H1 (cell line): Measurements from ENCODE around the gene NUP155. TPM values are rescaled to one million over a fixed set of nuclear protein-coding genes. Genes with fewer than 3 reads are reported as not detected.

Experiments used
- SP1 ChIP-seq: IDR thresholded peaks from 2 replicates; pipeline ENCODE4 v1.6.1; 2011; ENCODE audit warnings: low read depth, low read length
- polyA plus RNA-seq, 7 experiments: library from polyadenylated mRNA; depleted of rRNA in 3 of 7; stranded (reverse) in 5 of 7; unstranded in 2 of 7; fragments of >200 nt in 5 of 7; fragments of 200-250 nt in 2 of 7; gene quantifications; 1 replicate in 5 of 7; 2 replicates in 1 of 7; 4 replicates in 1 of 7; pipeline versions ENCODE4 v1.2.1 to v1.2.3, GENCODE V29; 2011 to 2013; ENCODE audit warnings: missing spikeins in 2 of 7, mixed read lengths in 2 of 7
- total RNA-seq: library from RNA; stranded (reverse); fragmentation: NEBNext Ultra II Directional; extraction: Animal tissue kit (Norgen Biotek cat#: 25700); gene quantifications from 2 replicates; pipeline ENCODE4 v1.2.1, GENCODE V29; 2021

Gene NUP155
- total and polyA plus RNA-seq, 2 of the 8 experiments (the other 6 are each of a cell fraction or from before 2014, with no cell fraction given), result 27.1 to 91.6 TPM

DNA sequence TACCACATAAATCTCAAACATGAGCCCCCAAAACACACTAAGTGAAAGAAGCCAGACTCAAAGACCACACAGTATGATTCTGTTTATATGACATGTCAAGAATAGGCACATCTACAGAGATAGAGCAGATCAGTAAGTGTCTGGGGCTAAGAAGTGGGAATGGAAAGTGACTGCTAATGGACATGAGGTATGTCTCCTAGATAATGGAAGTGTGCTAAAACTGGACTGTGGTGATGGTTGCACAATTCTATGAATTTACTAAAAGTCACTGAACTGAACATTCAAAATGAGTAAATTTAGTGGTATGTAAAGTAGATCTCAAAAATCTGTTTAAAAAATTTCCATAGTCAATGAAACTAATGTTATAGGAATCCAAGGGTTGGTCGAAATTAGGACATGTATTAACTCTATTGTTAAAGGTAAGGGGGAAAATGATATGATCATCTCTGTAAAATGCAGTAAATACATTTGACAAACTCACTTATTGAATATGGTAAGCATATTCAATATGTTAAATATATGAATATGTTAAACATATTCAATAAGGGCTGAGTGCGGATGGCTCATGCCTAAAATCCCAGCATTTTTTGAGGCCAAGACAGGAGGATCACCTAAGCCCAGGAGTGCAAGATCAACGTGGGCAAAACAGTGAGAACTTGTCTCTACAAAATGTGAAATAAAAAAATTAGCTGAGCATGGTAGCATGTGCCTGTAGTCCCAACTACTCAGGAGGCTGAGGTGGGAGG lies 51.7 kb downstream of the NUP155 start (continued):
- no peak for TF ChIP-seq SP1
